ENCODE results near the gene CC2D1B.
A peak's percentile ranks its signal among the peaks of the same experiment; 100 is the strongest.
"Not testable (repeated sequence)": the region's sequence is repeated elsewhere in the genome, so short reads cannot be mapped to it uniquely, and the experiment has no call there.

The CC2D1B gene

DNA sequence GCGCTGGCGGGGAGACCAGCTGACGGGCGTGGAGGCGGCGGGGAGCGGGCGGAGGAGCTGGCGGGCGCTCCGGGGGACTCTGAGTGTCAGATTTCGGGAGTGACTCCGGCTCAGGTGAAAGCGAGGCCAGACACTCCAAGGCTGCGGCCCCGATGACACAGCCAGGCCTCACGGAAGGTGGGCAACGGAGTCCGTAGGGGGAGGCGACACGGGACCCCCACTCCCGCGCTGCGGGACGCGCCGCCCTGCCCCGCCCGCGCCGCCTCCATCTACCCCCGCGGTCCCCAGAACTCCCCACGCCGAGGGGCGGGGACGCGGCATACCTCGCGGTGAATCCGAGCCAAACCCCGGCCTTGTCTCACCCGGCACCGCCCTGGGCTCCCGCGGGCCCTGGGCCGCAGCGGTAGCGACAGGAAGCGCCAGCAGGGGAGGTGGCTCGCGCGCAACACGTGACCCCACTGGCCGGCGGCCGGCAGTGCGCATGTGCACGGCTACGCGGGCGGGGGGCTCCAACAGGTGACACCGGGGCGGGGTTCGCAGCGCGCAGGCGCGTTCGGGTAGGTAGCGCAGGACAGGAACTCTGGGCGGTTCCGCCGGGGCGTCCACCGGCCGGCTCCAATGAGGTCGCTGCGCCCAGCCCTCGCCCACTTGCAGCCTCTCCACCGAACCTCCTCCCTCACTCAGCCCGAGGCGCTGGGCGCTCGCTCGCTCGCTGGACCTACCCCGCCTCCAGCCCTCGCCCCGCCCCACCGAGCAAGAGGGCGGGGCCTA is at the start of gene CC2D1B:
TSS of gene CC2D1B (minus strand) at position 460 of the 771 bp plus-strand sequence. CDS start 1,585 bp downstream, outside the sequence.
- DNase-seq: peak; percentile 73

- DNase-seq: no peak
Observed at GRCh38 chr1:52414942-52415341, 48.9 kb upstream of the CC2D1B start.

- DNase-seq: no peak
Observed at GRCh38 chr1:52413410-52413989, 47.5 kb upstream of the CC2D1B start.

DNA sequence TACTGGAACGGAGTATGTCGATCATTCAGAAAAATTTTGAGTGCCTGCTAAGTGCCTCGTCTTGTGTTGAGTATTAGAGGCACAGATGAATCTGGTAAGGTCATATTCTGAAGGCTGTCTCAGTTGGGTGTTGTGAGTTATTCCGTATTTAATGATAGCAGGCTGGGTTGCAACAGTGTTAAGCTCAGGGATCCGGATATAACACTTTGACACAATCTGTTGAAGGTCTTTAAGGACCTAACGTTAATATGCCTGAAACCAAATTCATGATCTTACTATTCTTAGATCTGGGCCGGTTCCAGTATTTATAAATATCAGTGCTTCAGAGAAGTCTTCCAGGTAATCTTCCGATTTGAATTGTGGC is 39.0 kb upstream of the CC2D1B start:
- no peak for DNase-seq

DNA sequence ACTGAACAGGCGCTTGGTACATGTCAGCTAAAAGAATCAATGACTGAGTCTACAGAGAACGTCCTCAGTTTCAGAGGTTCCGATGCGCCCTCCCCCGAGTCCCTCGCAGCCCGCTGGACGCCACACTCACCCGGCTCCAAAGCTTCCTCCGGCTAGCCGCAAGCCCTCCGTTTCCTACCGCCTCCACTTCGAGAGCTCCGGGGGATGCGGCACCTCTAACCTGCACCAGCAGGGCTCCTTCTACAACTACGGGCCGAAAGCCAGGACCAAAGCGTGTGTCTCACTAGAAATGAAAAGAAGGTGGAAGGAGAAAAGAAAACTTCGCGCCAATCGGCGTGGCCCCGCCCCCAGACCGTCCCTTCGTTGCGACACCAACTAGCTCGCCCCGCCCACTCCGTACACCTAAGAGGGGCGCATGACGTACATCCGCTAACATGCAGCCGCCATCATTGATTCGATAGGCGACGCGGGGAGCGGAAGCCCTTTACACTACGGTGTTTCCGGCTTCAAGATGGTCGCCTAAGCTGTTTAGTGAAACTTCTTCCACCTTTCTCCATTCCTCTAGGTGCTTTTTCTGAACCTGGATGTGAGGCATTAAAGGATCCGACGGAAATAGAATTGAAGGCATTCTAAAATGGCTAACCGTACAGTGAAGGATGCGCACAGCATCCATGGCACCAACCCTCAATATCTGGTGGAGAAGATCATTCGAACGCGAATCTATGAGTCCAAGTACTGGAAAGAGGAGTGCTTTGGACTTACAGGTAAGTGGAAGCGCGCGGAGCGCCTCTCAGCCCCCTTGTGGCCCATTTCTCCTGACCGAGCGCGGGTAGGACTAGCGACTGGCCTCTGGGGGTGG is 38.3 kb upstream of the CC2D1B start, which contains the start of the genes ORC1 and PRPF38A:
TSS of gene ORC1 (minus strand) at position 308 of the 859 bp plus-strand sequence. CDS start 2,200 bp downstream, outside the sequence.
TSS of gene PRPF38A (plus strand) at position 487 of the 859 bp plus-strand sequence. CDS start at position 635, 148 bp downstream.
- DNase-seq: peak; percentile 97

GRCh38 chr1:52403566-52404115 is 37.6 kb upstream of the CC2D1B start:
- DNase-seq: peak; percentile 48

GRCh38 chr1:52402860-52403240 is 36.8 kb upstream of the CC2D1B start:
- no peak for DNase-seq

DNA sequence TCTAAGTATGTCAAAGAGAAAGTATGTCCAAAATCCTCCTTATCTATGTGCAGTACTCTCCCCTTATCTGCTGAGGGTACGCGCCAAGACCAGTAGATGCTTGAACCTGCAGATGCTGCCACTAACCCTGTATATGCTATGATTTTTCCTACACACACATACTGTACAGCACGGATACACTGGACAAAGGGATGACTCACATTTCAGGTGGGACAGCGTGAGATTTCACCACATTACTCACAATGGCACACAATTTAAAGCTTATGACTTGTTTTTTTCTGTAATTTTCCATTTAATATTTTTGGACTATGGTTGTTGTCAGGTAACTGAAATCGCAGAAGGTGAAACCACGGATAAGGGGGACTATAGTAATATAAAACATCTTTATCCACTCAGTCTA is 34.1 kb upstream of the CC2D1B start:
- DNase-seq: no peak

- no peak for DNase-seq
Observed at GRCh38 chr1:52399629-52400028, 33.6 kb upstream of the CC2D1B start.

- DNase-seq: no peak
Observed at GRCh38 chr1:52393174-52393573, 27.2 kb upstream of the CC2D1B start.

- DNase-seq: no peak
Observed at GRCh38 chr1:52386458-52386857, 20.5 kb upstream of the CC2D1B start.

DNA sequence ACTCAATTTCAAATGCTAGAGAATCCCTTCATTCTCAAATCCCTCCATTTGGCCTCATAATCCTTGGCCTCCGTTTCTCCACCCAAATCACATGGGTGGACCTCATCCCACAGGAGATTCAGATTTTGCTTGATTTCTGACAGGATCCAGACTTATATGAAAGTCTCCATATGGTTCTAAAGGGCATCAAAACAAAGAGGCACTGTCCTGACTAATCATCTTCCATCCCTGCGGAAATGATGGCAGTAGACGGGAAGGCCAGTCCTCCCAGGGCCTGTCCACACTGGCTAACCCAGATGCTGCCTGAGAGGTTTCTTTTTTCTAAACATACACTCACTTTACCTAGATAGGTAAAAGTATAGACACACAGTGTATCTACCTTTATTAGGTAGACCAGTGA is 19.4 kb upstream of the CC2D1B start:
- DNase-seq: no peak

- DNase-seq: not testable (repeated sequence)
Observed at GRCh38 chr1:52369851-52370250, 3.8 kb upstream of the CC2D1B start.

GRCh38 chr1:52368383-52369172 is 2.6 kb upstream of the CC2D1B start:
- no peak for DNase-seq

DNA sequence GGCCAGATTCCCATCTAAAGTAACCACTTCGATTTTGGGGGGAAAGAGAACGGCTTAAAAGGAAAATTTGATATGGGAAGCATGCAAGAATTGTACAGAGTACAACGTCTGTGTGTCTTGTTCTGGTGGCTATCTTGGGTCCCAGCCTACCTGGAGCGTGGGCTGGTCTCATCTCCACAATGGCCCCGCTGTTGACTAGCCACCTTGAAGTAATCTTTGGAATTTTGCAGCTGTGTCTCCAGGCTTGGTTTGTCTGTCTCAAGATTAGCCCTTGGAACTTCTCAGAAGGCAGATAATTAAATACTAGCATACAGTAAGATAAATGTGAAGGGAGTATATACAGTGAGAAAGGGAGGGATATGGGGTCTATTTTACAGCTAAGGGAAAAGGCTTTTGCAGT is 1.3 kb upstream of the CC2D1B start:
- no peak for DNase-seq

DNA sequence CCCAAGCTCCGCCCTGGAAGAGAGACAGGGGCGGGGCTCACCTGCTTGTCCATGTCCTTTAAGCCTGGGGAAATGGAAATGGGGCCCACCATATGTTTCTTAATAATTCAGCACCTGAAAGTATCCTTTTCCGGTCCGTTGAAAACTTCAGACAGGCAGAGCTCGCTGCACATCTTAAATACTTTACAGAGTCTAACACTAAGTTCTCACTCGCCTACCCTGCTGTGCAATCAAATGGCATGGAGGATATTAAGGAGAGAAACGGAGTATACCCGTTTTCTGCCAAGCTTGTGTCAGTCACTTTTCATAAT is 467 bp upstream of the CC2D1B start:
- DNase-seq: no peak

DNA sequence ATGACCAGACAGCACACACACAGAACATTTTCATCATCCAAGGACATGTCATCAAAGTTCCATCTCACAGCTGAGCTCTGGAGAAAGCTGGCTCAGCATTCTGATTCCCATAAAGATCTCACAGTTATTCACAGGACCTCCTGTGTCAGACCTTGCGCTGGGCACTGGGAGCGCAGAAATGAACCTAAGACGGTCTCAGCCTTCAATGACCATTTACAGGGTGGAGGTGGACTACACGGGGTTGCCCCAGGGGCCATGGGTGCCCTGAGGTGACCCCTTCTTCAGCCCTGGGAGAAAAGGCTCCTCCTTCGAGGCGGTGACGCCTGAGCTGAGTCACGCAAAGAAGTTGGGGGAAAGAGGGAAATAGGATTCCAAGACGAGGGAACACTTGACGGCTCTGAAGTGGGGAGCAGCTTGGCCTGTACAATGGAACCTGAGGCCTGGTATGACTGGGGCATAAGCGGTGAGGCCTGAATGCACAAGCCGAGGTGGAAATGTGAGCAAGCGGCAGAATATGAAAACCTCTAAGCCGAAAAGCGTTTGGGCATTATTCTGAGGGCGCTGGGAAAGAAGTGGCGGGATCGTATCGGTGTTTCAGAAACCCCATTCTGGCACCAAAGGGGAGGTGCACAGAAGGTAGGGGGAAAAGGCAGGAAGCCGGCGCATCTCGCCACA is 797 bp downstream of the CC2D1B start:
- peak; percentile 43 for DNase-seq

DNA sequence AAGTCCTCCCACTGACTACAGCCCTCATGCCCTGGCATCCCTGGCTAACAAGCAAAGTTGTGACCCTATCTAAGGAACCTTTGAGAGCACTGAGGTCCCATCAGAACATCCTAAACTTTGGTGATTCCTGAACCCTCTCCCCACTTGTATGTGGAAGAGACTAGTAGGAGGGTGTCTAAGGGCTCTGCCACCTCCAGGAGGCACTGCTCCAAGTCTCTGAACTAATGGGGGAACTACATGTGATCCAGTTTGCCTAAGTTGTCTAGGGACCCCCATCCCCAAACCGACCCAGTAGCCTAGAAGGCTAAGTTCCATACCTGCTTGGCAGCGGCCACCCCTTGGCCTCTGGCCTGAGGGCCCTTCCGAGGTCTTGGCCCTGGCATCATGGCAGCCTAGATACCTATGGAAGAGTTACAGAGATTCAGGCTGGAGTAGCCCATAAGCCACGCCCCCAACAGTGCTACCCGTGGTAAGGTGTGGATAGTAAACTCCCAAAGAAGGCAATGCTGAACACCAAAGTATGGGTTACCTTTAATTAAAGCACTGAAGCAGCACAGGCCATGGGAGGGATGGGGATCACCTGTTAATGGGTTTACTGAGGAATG is 1.7 kb downstream of the CC2D1B start:
- DNase-seq: no peak

DNA sequence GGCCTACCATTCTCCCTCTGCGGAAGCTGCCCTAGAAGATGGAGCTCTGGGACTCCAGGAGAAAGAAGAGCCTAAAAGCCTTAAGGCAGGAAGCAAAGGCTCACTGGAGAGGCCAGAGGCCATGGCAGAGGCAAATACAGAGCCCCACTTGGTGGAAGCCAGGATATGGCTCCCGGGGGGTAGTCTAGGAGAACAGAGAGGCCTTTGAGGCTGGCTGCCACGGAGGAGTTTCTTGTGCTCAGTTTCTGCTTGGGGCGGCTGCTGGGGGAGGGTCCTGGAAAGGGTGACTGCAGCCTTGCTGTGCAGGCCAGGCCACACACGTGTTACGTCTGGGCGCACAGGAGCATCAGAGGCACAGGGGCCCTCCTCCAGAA is 5.4 kb downstream of the CC2D1B start:
- no peak for DNase-seq

DNA sequence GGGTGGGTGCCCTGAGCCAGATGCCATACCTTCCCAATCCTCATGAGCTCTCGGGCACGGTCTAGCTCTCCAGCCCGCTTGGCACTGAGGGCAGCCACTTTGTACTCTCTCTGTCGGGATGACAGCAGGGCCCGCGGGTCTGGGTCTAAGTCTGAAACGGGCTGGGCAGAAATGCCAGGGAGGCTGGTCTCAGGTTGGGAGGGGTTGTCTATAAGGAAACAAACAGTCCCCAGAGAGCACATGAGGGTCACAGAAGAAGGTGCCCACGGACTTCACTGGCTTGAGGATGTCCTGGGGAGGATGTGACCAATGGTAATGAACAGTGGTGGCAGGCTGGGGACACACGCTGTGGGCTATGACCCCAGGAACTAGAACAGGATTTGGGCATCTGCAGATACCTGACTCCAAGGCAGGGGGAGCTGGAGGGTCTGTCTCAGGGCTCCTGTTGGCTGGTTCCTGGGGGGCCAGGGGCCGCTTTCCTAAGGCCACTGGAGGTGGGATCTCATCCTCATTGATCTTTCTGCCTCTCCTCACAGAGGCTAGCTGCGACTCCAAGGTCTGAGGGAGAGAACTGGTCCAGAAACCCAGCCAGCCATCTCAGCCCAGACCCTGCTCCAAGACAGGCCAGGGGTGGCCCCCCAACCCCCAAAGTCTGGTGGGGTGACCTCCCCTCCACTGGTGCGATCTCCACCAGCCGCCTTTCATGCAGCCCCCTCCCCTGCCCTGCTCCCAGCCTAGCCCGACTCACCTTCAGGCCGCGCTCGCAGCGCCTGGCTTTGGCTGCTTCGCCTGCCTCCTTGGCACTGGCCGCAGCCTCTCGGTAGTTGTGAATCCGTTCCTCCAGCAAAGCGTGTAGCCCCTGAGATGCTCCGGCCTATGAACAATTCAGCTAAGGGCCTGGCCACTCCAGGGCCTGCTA is 6.1 kb downstream of the CC2D1B start:
- no peak for DNase-seq
